ENCODE data around the gene NCOA7. TPM values are rescaled to one million over a fixed set of nuclear protein-coding genes. Genes with fewer than 3 reads are reported as not detected.
"Not testable (repeated sequence)": the region's sequence is repeated elsewhere in the genome, so short reads cannot be mapped to it uniquely, and the experiment has no call there.

The NCOA7 gene
- total RNA-seq, 4 donors from 2014 or later = 9.0 to 36.2 (median 21.8) TPM

DNA sequence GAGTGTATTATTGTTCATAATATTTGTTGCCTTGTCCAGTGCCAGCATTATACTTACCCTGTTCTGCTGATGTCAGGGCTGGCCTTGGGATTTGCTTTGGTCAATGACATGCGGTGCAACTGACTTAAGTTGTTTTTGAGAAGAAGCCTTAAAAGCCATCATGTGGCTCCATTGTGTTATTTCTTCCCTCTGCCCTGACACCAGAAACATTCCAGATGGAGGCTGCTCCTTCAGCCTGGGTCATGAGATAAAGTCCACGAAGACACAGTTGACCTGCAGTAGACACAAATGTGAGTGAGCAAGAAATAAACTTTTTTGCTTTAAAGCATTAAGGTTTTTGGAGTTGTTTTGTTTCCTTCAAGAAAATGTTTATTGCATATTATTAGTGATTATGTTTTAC, 158.3 kb downstream of the NCOA7 start:
- H3K27me3 ChIP-seq = no peaks in the 10 kb centered on the region
- H3K4me3 ChIP-seq (replicated peaks in 1 of 3) = no peak overlapping the region
- H3K9me3 ChIP-seq = no peaks in the 10 kb centered on the region
- WGBS, 2 donors = 91% methylated on average over 2 of the region's 2 CpGs
- no peak for DNase-seq
- TF ChIP-seq, protein P1, sequence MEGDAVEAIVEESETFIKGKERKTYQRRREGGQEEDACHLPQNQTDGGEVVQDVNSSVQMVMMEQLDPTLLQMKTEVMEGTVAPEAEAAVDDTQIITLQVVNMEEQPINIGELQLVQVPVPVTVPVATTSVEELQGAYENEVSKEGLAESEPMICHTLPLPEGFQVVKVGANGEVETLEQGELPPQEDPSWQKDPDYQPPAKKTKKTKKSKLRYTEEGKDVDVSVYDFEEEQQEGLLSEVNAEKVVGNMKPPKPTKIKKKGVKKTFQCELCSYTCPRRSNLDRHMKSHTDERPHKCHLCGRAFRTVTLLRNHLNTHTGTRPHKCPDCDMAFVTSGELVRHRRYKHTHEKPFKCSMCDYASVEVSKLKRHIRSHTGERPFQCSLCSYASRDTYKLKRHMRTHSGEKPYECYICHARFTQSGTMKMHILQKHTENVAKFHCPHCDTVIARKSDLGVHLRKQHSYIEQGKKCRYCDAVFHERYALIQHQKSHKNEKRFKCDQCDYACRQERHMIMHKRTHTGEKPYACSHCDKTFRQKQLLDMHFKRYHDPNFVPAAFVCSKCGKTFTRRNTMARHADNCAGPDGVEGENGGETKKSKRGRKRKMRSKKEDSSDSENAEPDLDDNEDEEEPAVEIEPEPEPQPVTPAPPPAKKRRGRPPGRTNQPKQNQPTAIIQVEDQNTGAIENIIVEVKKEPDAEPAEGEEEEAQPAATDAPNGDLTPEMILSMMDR (IDR thresholded peaks at IDR 0.05) = no peak
- no peak for TF ChIP-seq POLR2A (IDR thresholded peaks at IDR 0.05)
- H3K4me1 ChIP-seq = peaks cover 25 to 39% of the 10 kb centered on the region in 2 donors
- H3K36me3 ChIP-seq = no peaks in the 10 kb centered on the region
- H3K27ac ChIP-seq = no peak overlapping the region
- intact Hi-C loops (cut with DNase I) = no loop called here

DNA sequence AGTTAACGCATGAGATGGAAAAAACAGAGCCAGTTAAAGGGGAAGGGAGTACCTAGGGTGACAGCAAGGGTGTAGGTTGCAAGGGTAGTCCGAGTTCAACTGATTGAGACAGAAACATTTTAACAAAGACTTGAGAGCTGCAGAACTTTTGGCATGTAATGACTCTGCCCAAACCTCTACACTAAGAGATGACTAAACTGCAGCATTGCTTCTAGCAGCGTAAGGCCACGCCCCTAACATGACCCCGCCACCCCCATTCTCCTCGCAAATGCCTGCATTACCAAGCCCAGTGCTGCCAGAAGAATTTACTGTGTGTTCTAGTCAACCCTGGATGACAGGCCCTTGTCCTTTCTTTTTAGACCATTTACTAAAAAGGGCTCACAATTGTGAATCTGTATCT, 159.5 kb downstream of the NCOA7 start:
- Histone ChIP-seq H3K27me3 (no peaks in the 10 kb centered on the region), H3K4me3 (replicated peaks in 1 of 3) (no peak overlapping the region), H3K36me3 (no peaks in the 10 kb centered on the region), H3K27ac (no peak overlapping the region), H3K9me3 (no peaks in the 10 kb centered on the region), H3K4me1 (peaks cover 14 to 27% of the 10 kb centered on the region in 2 donors)
- intact Hi-C loops (cut with DNase I) = loop anchor here (10.0 kb wide), 2 partner anchors 95 to 165 kb away; no protein-coding TSS in a partner anchor
- TF ChIP-seq, protein P1 (IDR thresholded peaks at IDR 0.05) = no peak
- no peak for TF ChIP-seq POLR2A (IDR thresholded peaks at IDR 0.05)
- 70 to 92% methylated on average over 6 of the region's 6 CpGs for WGBS, 2 donors
- DNase-seq = no peak

DNA sequence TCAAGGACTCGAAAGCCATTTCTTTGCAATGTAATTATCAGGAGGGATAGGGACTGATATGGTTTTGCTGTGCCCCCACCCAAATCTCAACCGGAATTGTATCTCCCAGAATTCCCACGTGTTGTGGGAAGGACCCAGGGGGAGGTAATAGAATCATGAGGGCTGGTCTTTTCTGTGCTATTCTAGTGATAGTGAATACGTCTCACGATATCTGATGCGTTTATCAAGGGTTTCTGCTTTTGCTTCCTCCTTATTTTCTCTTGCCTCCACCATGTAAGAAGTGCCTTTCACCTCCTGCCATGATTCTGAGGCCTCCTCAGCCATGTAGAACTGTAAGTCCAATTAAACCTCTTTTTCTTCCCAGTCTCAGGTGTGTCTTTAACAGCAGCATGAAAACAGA, 160.0 kb downstream of the NCOA7 start:
- 80 to 85% methylated on average over 6 of the region's 6 CpGs for WGBS, 2 donors
- intact Hi-C loops (cut with DNase I) = loop anchor here (10.0 kb wide), 2 partner anchors 96 to 166 kb away; no protein-coding TSS in a partner anchor
- not testable (repeated sequence) for H3K27ac ChIP-seq

DNA sequence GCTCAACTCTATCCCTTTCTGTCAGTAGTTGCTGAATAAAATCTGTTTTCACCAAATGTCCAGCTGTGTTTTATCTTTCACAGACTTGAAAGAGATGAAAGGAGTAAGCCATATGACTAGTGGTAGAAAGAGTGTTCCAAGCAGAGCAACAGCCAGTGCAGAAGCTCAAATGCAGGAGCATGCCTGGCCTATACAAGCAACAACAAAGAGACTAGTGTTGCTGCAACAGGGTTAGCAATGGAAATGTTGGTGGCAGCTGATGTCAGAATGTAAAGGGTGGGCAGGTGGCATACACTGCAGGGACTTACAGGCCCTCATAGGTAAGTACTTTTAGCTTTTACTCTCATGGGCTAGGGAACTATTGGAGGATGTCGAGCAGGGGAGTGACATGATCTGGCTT, 160.6 kb downstream of the NCOA7 start:
- TF ChIP-seq, protein P1 (IDR thresholded peaks at IDR 0.05) = no peak
- no peak for TF ChIP-seq POLR2A (IDR thresholded peaks at IDR 0.05)
- Histone ChIP-seq H3K9me3 (no peaks in the 10 kb centered on the region), H3K4me3 (replicated peaks in 1 of 3) (no peak overlapping the region), H3K27ac (no peak overlapping the region), H3K36me3 (no peaks in the 10 kb centered on the region), H3K27me3 (no peaks in the 10 kb centered on the region), H3K4me1 (peaks cover 3 to 17% of the 10 kb centered on the region in 2 donors)
- no peak for DNase-seq
- intact Hi-C loops (cut with DNase I) = loop anchor here (10.0 kb wide), 2 partner anchors 97 to 167 kb away; no protein-coding TSS in a partner anchor
- 87 to 92% methylated on average over 1 of the region's 1 CpG for WGBS, 2 donors

More for the DNA sequence above, 160.0 kb downstream of the NCOA7 start:
- not testable (repeated sequence) for H3K4me3 ChIP-seq (replicated peaks in 1 of 3); H3K27me3 ChIP-seq; H3K36me3 ChIP-seq; DNase-seq; H3K9me3 ChIP-seq
- H3K4me1 ChIP-seq = peaks cover 9 to 23% of the 10 kb centered on the region in 2 donors

DNA sequence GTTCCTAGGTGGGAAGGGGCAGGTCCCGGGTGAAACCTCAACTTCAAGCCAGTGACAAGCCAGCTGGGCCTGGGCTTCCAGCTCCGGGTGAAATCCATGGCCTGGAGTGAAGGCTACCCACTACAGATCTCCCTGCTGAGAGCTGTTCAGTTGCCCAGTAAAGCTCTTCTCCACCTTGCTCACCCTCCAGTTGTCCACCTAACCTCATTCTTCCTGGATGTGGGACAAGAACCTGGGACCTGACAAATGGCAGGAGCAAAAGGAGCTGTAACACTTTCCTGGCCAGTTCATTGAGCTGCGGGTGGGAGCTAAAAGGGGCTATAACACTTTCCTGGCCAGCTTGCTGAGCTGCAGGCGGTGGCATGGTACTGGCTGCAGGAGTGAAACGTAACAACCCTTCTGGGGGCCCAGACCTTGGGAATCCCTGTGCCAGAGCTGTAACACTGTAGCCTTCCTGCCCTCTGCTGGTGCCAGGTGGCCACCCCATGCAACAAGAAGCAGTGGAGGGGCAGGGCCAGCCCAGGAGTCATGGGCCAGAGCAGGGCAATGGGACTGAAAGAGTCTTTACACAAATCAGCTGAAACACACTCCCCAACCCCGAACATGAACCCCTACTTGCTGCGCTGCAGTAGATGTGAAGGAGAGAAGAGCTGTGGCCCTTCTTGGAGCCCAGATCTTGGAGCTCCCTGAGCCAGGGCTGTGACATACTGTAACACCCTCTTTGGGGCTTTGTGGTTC, 162.2 kb downstream of the NCOA7 start:
- Histone ChIP-seq H3K9me3 (no peaks in the 10 kb centered on the region), H3K27ac (no peak overlapping the region), H3K27me3 (no peaks in the 10 kb centered on the region), H3K4me3 (replicated peaks in 1 of 3) (no peak overlapping the region), H3K4me1 (peaks cover 0 to 6% of the 10 kb centered on the region in 2 donors), H3K36me3 (no peaks in the 10 kb centered on the region)
- no peak for DNase-seq
- TF ChIP-seq, protein P1 (IDR thresholded peaks at IDR 0.05) = no peak
- no peak for TF ChIP-seq POLR2A (IDR thresholded peaks at IDR 0.05)
- 83 to 84% methylated on average over 6 to 7 of the region's 7 CpGs for WGBS, 2 donors
- intact Hi-C loops (cut with DNase I) = loop anchor here (10.0 kb wide), 2 partner anchors 98 to 168 kb away; no protein-coding TSS in a partner anchor

All from thyroid gland (tissue), 4 donors.